Inflammatory macrophage (primary cell): ENCODE measurements around the gene PCCA.
"Not testable (repeated sequence)": the region's sequence is repeated elsewhere in the genome, so short reads cannot be mapped to it uniquely, and the experiment has no call there.

Experiments
- DNase-seq, 2 donors: peaks; one replicate each; pipeline ENCODE4 v3.0.0-alpha.2; 2020 to 2022
- total RNA-seq, 18 experiments: gene quantifications; one replicate each; lab custom pipeline; 2026; ENCODE audit warnings: mixed read lengths in 6 of 18, inconsistent platforms in 2 of 18; lab: John Stamatoyannopoulos, UW

PCCA gene
- total RNA-seq, result 7.5 to 24.7 (median 15.0) reads per million in 18 experiments

- DNase-seq, result peak; percentile 90 to 91
These were observed at the start of gene PCCA for GRCh38 chr13:100088644-100089464. Gene PCCA (plus strand): TSS chr13:100089093. CDS start chr13:100089121, 28 bp downstream.

- no peak for DNase-seq
These were observed 49.2 kb upstream of the PCCA start for GRCh38 chr13:100039740-100040139.

DNA sequence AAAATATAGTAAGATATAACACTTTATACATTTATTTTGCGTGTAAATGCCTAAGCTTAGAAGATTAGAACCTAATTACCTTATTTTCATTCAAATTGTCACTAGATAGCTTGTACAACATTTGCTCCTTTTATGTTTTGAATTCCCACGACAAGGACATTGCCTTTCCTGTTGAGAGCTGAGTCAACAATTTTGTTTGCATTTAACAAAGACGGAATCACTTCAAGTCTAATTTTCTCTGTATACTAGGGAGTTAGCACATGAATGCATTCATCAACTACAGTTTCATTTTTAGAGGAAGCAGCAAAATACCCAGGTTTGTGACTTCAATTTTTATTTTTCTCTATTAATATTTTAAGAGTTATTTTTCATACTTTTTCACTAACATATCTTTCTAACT is 48.7 kb upstream of the PCCA start:
- no peak for DNase-seq

DNA sequence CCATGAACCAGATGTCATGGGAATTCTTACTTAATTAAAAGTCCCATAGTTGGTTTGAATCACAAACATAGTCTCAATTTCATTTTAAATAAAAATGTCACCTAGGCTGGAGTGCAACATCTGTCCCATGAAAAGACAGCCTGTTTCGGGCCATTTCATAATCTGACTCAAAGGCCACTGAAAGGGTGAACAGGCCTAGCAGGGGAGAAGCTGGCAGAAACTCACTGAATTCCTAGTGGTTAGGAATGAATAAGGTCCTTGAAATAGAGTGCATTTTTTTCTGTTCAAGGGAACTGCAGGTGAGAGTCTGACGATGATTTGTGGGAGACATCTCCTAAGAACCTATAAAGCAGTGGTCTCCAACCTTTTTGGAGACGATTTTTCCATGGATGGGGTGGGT is 44.0 kb upstream of the PCCA start:
- no peak for DNase-seq

DNA sequence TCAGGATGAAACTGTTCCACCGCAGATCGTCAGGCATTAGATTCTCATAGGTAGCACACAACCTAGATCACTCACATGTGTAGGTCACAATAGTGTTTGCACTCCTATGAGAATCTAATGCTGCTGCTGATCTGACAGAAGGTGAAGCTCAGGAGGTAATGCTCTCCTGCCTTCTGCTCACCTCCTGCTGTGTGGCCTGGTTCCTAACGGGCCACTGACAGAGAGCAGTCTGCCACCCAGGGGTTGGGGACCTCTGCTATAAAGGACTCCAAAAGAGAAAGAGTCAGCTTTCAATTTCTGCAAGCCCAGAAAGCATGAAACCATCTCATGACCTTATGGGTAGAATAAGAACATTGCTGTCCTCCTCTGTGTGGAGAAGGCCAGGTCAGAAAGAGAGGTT is 43.5 kb upstream of the PCCA start:
- DNase-seq, result no peak

- DNase-seq, result no peak
These were observed 37.8 kb upstream of the PCCA start for GRCh38 chr13:100051070-100051469.

GRCh38 chr13:100059827-100060226 is 29.1 kb upstream of the PCCA start:
- DNase-seq, result no peak

DNA sequence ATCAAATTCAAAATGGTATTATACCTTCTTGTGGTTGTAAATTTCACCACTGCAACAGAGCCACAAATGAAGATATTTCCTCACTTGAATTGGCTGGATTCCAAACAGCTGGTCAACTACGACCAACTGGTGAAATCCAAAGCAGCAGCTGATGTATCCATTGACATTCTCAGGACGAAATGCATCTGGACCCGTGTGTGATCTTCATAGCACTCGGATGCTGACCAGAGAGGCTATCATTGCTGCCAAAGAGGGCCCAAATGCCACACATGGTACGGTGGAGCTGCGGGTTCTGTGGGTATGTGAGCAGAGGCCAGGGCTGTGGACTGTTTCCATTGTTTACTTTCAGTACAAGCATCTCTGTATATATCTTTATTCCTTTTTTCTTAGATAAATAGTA is 25.6 kb upstream of the PCCA start:
- no peak for DNase-seq

GRCh38 chr13:100063906-100064305 is 25.0 kb upstream of the PCCA start:
- no peak for DNase-seq

DNA sequence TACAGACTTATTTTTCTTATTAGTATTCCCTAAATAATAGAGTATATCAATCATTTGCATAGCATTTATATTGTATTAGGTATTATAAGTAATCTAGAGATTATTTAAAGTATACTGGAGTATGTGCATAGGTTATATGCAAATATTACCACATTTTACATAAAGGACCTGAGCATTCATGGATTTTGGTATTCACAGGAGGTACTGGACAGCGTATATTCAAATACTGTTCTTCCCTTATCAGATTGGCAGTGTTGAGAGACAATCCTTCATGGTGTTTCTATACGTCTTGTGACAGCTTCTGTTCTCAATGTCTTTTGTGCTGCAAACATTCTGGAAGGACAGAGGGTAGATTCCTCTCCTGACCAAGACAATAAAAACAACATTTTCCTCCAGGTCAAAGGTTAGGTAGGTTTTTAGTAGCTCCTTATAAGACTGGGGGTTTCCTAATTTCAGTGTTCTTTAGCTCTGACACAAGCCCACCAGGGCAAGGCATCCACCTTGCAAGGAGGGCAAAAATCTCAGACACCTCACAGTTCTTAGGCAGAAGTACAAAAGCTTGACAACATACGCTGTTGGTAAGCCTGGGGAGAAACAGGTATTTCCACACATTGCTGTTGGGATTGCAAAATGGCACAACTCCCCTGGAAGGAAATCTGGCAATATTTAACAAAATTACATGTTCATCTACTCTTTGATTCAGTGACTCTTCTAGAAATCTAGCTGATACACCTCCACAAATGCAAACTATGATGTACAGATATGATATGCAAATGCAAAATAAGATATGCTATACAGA is 20.6 kb upstream of the PCCA start:
- DNase-seq, result no peak

GRCh38 chr13:100069278-100069677 is 19.6 kb upstream of the PCCA start:
- no peak for DNase-seq

DNA sequence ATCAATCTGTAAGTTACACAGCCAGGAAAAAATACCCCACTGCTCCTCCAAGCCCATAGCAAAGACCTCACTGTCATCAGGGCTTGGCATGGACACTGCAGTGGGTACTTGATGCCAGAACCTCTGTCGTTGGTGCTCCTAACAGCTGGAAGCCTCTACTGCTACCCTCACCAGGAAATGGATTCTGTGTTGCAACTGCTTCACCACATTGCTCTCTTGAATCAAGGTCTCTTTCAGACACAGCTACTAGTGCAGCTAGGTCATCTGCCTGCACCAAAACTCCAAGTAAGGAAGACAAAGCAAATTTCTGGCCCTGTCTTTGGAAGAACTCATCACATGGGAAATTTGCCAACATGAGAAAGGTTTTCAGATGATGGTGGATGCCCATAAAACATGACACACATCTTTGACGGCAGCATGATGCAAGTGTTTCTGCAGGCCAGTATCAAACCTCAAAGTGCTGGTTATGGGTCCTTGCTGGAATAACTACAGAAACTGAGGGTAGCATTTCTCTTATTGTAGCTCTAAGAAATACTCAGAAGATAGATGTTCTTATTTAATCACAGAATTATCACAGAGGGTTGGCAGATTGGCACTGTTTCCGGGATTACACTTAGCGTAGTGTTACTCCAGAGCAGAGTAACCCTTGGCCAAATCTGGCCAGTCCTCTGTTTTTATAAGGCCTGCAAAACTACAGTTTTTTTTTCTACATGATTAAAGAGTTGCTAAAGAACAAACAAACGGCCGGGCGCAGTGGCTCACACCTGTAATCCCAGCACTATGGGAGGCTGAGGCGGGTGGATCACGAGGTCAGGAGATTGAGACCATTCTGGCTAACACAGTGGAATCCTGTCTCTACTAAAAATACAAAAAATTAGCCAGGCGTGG is 12.9 kb upstream of the PCCA start:
- no peak for DNase-seq

GRCh38 chr13:100079003-100079402 is 9.9 kb upstream of the PCCA start:
- DNase-seq, result not testable (repeated sequence)

GRCh38 chr13:100083401-100083800 is 5.5 kb upstream of the PCCA start:
- DNase-seq, result not testable (repeated sequence)

DNA sequence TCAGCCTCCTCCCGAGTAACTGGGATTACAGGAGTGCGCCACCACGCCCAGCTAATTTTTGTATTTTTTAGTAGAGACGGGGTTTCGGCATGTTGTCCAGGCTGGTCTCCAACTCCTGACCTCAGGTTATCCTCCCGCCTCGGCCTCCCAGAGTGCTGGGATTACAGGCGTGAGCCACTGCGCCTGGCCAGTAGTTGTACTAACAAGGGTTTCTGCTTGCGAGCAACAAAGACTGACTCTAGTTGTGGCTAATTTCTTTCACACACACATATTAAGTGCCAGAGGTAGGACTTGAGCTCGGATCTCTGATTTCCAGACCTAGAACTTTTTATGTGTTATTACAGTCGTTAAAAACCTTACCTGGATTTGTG is 635 bp upstream of the PCCA start:
- DNase-seq, result no peak

- no peak for DNase-seq
These were observed 656 bp downstream of the PCCA start for GRCh38 chr13:100089465-100090032.

- no peak for DNase-seq
These were observed 2.0 kb downstream of the PCCA start for GRCh38 chr13:100090861-100091260.

- DNase-seq, result no peak
These were observed 2.5 kb downstream of the PCCA start for GRCh38 chr13:100091391-100091790.

GRCh38 chr13:100092273-100092672 is 3.4 kb downstream of the PCCA start:
- not testable (repeated sequence) for DNase-seq

- no peak for DNase-seq
These were observed 6.6 kb downstream of the PCCA start for GRCh38 chr13:100095498-100095897.

DNA sequence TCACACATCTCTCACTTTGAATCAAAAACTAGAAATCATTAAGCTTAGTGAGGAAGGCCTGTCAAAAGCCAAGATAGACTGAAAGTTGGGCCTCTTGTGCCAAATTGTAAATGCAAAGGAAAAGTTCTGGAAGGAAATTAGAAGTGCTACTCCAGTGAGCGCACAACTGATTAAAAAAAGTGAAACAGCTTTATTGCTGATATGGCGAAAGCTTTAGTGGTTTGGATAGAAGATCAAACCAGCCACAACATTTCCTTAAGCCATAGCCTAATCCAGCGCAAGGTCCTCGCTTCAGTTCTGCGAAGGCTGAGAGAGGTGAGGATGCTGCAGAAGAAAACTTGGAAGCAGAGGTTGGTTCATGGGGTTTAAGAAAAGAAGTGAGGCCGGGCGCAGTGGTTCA is 7.6 kb downstream of the PCCA start:
- DNase-seq, result no peak

DNA sequence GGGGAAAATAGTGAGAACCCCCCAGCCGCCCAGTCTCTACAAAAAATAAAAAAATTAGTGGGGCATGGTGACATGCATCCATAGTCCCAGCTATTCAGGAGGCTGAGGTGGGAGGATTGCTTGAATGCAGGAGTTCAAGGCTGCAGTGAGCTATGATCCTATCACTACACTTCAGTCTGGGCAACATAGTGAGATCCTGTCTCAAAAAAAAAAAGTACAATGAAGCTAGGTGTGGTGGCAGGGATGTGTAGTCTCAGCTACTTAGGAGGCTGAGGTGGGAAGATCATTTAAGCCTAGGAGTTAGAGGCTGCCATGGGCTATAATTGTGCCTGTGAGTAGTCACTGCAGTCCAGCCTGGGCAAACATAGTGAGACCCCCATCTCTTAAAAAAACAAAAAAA is 8.9 kb downstream of the PCCA start:
- no peak for DNase-seq
